D721Med (cell line): ENCODE results near the gene ZNF429.
"Not testable (repeated sequence)": the region's sequence is repeated elsewhere in the genome, so short reads cannot be mapped to it uniquely, and the experiment has no call there.

ENCODE experiments used
- DNase-seq: peaks from one replicate; pipeline ENCODE4 v3.0.0; 2011; ENCODE audit warnings: low spot score; ENCODE audit not compliant: insufficient read length
- FAIRE-seq: peaks from 2 replicates; lab custom pipeline; 2011; peaks lifted over from hg19 to GRCh38; lab: Jason Lieb, UNC
- TF ChIP-seq, protein P1 (sequence below): IDR thresholded peaks from 2 replicates; pipeline ENCODE4 v1.5.1; 2012; ENCODE audit warnings: mild to moderate bottlenecking, control low read depth; ENCODE audit not compliant: insufficient read depth; ENCODE audit errors: missing control alignments

ZNF429 gene

DNA sequence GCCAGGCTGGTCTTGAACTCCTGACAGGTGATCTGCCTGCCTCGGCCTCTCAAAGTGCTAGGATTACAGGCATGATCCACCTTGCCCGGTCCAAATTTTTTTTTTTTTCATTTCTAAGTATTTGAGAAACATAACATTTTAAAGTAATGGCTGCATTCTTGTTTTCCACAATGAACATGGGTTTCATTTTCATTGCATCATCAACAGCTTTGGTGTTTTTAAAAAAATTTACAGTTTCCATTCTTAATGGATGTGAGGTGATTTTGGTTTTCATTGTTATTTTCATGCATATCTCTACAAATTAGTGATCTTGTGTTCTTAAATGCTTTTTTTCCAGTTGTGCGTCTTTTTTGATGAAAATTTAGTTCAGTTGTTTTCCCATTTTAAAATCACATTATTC lies 27.5 kb downstream of the ZNF429 start:
- no peak for FAIRE-seq
- TF ChIP-seq, protein P1, sequence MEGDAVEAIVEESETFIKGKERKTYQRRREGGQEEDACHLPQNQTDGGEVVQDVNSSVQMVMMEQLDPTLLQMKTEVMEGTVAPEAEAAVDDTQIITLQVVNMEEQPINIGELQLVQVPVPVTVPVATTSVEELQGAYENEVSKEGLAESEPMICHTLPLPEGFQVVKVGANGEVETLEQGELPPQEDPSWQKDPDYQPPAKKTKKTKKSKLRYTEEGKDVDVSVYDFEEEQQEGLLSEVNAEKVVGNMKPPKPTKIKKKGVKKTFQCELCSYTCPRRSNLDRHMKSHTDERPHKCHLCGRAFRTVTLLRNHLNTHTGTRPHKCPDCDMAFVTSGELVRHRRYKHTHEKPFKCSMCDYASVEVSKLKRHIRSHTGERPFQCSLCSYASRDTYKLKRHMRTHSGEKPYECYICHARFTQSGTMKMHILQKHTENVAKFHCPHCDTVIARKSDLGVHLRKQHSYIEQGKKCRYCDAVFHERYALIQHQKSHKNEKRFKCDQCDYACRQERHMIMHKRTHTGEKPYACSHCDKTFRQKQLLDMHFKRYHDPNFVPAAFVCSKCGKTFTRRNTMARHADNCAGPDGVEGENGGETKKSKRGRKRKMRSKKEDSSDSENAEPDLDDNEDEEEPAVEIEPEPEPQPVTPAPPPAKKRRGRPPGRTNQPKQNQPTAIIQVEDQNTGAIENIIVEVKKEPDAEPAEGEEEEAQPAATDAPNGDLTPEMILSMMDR = no peak
- no peak for DNase-seq

DNA sequence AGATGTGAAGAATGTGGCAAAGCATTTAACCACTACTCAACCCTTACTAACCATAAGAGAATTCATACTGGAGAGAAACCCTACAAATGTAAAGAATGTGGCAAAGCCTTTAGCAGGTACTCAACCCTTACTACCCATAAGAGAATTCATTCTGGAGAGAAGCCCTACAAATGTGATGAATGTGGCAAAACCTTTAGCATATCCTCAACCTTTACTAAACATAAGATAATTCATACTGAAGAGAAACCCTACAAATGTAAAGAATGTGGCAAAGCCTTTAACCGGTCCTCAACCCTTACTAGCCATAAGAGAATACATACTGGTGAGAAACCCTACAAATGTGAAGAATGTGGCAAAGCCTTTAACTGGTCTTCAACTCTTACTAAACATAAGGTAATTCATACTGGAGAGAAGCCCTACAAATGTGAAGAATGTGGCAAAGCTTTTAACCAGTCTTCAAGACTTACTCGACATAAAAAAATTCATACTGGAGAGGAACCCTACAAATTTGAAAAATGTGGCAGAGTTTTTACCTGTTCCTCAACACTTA lies 31.4 kb downstream of the ZNF429 start:
- not testable (repeated sequence) for FAIRE-seq, DNase-seq

DNA sequence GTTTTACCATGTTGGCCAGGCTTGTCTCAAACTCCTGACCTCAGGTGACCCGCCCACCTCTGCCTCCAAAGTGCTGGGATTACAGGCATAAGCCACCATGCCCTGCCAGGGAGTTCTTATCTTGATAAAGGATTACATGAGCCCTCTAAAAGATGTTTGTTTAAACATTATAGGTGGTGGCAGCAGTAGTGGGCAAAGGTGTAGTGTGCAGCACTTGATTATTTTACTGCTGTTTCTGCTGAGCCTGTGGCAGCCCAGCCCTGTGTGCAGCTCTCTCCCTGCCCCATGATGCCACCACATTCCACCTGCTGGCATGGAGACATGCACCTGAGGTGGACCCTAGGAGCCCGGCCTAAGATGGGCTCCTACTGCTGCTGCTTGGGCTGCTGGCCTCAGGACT lies 54.0 kb downstream of the ZNF429 start:
- TF ChIP-seq, protein P1 = no peak
- DNase-seq (no peak), FAIRE-seq (no peak)

DNA sequence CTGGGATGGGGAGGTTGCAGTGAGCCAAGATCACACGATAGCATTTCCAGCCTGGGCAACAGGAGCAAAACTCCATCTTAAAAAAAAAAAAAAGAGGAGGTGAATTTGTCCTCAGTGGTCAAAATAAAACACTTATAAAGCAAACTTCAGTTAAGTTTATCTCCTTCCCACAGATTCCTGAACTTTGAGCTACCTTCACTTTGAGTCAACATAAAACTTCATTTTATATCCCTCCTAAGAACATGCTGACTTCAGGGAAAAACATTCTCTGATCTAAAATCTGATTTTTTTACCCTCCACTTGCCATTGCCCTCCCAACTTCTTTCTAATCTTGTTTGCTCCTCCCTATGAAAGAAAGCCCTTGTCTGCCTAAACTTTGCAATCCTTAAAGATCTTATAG lies 59.0 kb downstream of the ZNF429 start:
- TF ChIP-seq, protein P1 = no peak
- no peak for DNase-seq
- no peak for FAIRE-seq

DNA sequence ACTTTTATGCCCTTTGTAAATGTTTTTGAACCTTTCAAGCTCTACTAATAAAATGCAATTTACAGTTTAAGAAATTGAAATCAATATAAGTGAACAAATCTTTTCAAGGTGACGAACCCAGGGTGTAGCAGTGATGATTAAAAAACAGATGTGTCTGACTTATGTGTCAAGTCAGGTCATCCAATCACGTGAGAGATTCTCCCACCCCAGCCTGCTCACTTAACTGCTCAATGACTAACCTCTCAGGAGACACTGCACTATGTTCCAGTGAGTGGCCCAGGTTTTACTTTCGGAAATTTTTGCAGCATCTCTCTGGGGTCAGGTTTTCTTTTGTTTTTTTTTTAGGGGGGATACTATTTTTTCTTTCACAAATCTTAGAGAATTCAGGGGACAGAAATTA lies 60.7 kb downstream of the ZNF429 start:
- DNase-seq = no peak
- TF ChIP-seq, protein P1 = no peak
- FAIRE-seq = no peak

DNA sequence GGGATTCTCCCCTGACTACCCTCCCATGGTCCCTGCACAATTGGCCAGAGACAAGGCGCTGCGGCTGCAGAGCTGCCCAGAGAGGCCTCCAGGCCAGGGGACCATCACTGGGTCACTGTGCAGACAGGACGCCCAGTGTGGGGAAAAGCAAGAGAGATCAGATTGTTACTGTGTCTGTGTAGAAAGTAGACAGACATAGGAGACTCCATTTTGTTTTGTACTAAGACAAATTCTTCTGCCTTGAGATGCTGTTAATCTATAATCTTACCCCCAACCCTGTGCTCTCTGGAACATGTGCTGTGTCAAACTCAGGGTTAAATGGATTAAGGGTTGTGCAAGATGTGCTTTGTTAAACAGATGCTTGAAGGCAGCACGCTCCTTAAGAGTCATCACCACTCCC lies 62.4 kb downstream of the ZNF429 start:
- FAIRE-seq, DNase-seq: not testable (repeated sequence)

DNA sequence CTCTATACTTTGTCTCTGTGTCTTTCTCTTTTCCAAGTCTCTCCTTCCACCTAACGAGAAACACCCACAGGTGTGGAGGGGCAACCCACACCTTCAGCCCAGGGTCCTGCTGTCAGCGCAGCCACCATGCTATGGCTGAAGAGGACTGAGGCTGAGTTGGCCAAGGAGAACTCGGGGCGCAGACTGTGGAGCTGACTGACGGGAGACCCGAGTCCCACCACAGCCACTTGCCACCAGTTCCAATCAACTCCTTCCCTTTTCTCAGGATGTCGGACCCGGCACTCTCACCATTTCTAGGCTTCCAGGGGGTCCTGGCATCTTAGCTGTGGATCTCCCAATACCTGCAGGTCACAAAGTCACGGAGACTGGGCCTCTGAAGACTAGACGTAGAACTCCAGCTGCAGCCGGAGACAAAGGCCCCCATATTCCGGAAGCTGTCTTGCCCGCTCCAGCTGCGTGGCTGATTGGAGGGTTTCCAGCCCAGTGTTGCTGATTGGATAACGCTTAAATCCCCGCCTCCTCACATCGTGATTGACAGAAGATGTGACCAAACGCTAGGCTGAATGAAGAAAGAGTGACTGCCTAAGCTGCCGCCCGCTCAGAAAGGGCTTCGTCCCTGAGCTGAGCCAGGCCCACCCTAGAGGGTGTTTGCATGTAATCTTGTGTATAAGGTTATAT lies 63.6 kb downstream of the ZNF429 start:
- FAIRE-seq (no peak), DNase-seq (no peak)
- TF ChIP-seq, protein P1 = no peak

DNA sequence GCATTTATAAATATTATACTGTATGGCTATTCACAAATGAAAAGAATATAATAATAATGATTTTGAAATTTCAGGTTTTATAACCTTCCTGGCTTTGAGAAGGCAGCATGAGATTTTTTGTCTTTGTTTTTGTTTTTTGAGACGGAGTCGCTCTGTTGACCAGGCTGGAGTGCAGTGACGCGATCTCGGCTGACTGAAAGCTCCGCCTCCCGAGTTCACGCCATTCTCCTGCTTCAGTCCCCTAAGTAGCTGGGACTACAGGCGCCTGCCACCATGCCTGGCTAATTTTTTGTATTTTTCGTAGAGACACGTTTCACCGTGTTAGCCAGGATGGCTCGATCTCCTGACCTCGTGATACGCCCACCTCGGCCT lies 64.1 kb downstream of the ZNF429 start:
- DNase-seq = no peak
- no peak for FAIRE-seq
- TF ChIP-seq, protein P1 = no peak
